Fibroblast of skin of scalp (primary cell): Measurements from ENCODE around the gene BOLL.
"Not testable (repeated sequence)": the region's sequence is repeated elsewhere in the genome, so short reads cannot be mapped to it uniquely, and the experiment has no call there.

ENCODE experiments used
- DNase-seq: peaks from one replicate; pipeline ENCODE4 v3.0.0-alpha.2; 2013

The BOLL gene

GRCh38 chr2:197705912-197706838, 78.9 kb downstream of the BOLL start:
- DNase-seq, result no peak

GRCh38 chr2:197705121-197705911, 79.8 kb downstream of the BOLL start, which contains the start of gene MARS2:
MARS2 (plus strand) TSS chr2:197705369; CDS start chr2:197705406, 37 bp downstream.
- DNase-seq, result peak; percentile 92

- DNase-seq, result no peak
Measured at GRCh38 chr2:197704434-197705120, 80.5 kb downstream of the BOLL start.

GRCh38 chr2:197700960-197701359, 84.2 kb downstream of the BOLL start:
- no peak for DNase-seq

- not testable (repeated sequence) for DNase-seq
Measured at GRCh38 chr2:197699724-197700123, 85.4 kb downstream of the BOLL start.

- not testable (repeated sequence) for DNase-seq
Measured at GRCh38 chr2:197696571-197696970, 88.5 kb downstream of the BOLL start.

GRCh38 chr2:197695971-197696370, 89.1 kb downstream of the BOLL start:
- DNase-seq, result not testable (repeated sequence)

- not testable (repeated sequence) for DNase-seq
Measured at GRCh38 chr2:197695206-197695605, 89.9 kb downstream of the BOLL start.

- DNase-seq, result peak; percentile 60
Measured at GRCh38 chr2:197677483-197677882, 107.6 kb downstream of the BOLL start.

- DNase-seq, result no peak
Measured at GRCh38 chr2:197677056-197677455, 108.1 kb downstream of the BOLL start.
